BLaER1 (cell line): ENCODE results near the gene PLCB4.

Experiments
- H3K27ac ChIP-seq: shearing (Covaris generic); formaldehyde crosslinking; 2 replicates; pipeline ENCODE4 v1.8.1; 2022
- H3K27me3 ChIP-seq: shearing (Covaris generic); formaldehyde crosslinking; 2 replicates; pipeline ENCODE4 v1.8.1; 2022
- H3K36me3 ChIP-seq: shearing (Covaris generic); formaldehyde crosslinking; 2 replicates; pipeline ENCODE4 v1.8.1; 2022
- H3K4me1 ChIP-seq: shearing (Covaris generic); formaldehyde crosslinking; 2 replicates; pipeline ENCODE4 v1.8.1; 2022
- H3K4me2 ChIP-seq: shearing (Covaris generic); formaldehyde crosslinking; 2 replicates; pipeline ENCODE4 v1.8.1; 2022
- H3K4me3 ChIP-seq: shearing (Covaris generic); formaldehyde crosslinking; 2 replicates; pipeline ENCODE4 v1.8.1; 2022
- H3K9ac ChIP-seq: shearing (Covaris generic); formaldehyde crosslinking; 2 replicates; pipeline ENCODE4 v1.8.1; 2022
- H3K9me3 ChIP-seq: shearing (Covaris generic); formaldehyde crosslinking; 2 replicates; pipeline ENCODE4 v1.8.1; 2022
- H4K20me1 ChIP-seq: shearing (Covaris generic); formaldehyde crosslinking; 2 replicates; pipeline ENCODE4 v1.8.1; 2022
- Cebpa-rat ChIP-seq: shearing (Covaris generic); IDR thresholded peaks from 2 replicates; pipeline ENCODE4 v1.8.1; 2022

PLCB4 gene

GRCh38 chr20:9483131-9483530, 414.2 kb downstream of the PLCB4 start:
- no peak overlapping the region for H3K9ac ChIP-seq
- no peak overlapping the region for H3K27ac ChIP-seq
- H3K4me2 ChIP-seq, result no peak overlapping the region
- H3K4me1 ChIP-seq, result peaks cover 14% of the 10 kb centered on the region
- H4K20me1 ChIP-seq, result no peaks in the 10 kb centered on the region
- H3K9me3 ChIP-seq, result peaks cover 3% of the 10 kb centered on the region; the same call in 1 of the 2 replicates
- no peaks in the 10 kb centered on the region for H3K36me3 ChIP-seq
- TF ChIP-seq Cebpa-rat, result no peak
- H3K4me3 ChIP-seq, result no peak overlapping the region
- no peaks in the 10 kb centered on the region for H3K27me3 ChIP-seq

GRCh38 chr20:9485614-9486340, 416.9 kb downstream of the PLCB4 start:
- Histone ChIP-seq H3K9ac (no peak overlapping the region), H3K4me2 (no peak overlapping the region), H3K27ac (no peak overlapping the region)

GRCh38 chr20:9487231-9487630, 418.3 kb downstream of the PLCB4 start:
- no peak overlapping the region for H3K27ac ChIP-seq
- no peaks in the 10 kb centered on the region for H4K20me1 ChIP-seq
- no peak overlapping the region for H3K4me3 ChIP-seq
- peaks cover 3% of the 10 kb centered on the region; the same call in 1 of the 2 replicates for H3K9me3 ChIP-seq
- H3K4me1 ChIP-seq, result peaks cover 13% of the 10 kb centered on the region
- no peak overlapping the region for H3K4me2 ChIP-seq
- no peak overlapping the region for H3K9ac ChIP-seq
- no peaks in the 10 kb centered on the region for H3K36me3 ChIP-seq
- no peak for TF ChIP-seq Cebpa-rat
- no peaks in the 10 kb centered on the region for H3K27me3 ChIP-seq

More at GRCh38 chr20:9485614-9486340, 416.9 kb downstream of the PLCB4 start:
- no peak for TF ChIP-seq Cebpa-rat
- Histone ChIP-seq H3K36me3 (no peaks in the 10 kb centered on the region), H3K4me3 (no peak overlapping the region), H3K27me3 (no peaks in the 10 kb centered on the region), H3K9me3 (peaks cover 3% of the 10 kb centered on the region; the same call in 1 of the 2 replicates), H3K4me1 (peaks cover 19% of the 10 kb centered on the region), H4K20me1 (no peaks in the 10 kb centered on the region)

GRCh38 chr20:9488063-9488462, 419.2 kb downstream of the PLCB4 start:
- Histone ChIP-seq H3K4me1 (peaks cover 8% of the 10 kb centered on the region), H3K27me3 (no peaks in the 10 kb centered on the region), H3K9ac (no peak overlapping the region), H3K4me2 (peak overlapping the region; percentile 21), H3K36me3 (no peaks in the 10 kb centered on the region), H4K20me1 (no peaks in the 10 kb centered on the region), H3K4me3 (no peak overlapping the region), H3K9me3 (peaks cover 3% of the 10 kb centered on the region; the same call in 1 of the 2 replicates), H3K27ac (no peak overlapping the region)
- TF ChIP-seq Cebpa-rat, result no peak

GRCh38 chr20:9490161-9490560, 421.3 kb downstream of the PLCB4 start:
- H4K20me1 ChIP-seq, result no peaks in the 10 kb centered on the region
- H3K27me3 ChIP-seq, result no peaks in the 10 kb centered on the region
- H3K9ac ChIP-seq, result no peak overlapping the region
- H3K4me1 ChIP-seq, result peaks cover 8% of the 10 kb centered on the region
- H3K36me3 ChIP-seq, result no peaks in the 10 kb centered on the region
- H3K4me3 ChIP-seq, result no peak overlapping the region
- H3K27ac ChIP-seq, result no peak overlapping the region
- H3K4me2 ChIP-seq, result no peak overlapping the region
- TF ChIP-seq Cebpa-rat, result no peak
- H3K9me3 ChIP-seq, result peaks cover 3% of the 10 kb centered on the region; the same call in 1 of the 2 replicates

GRCh38 chr20:9490631-9491030, 421.7 kb downstream of the PLCB4 start:
- TF ChIP-seq Cebpa-rat, result no peak
- no peak overlapping the region for H3K4me3 ChIP-seq
- peaks cover 1% of the 10 kb centered on the region; the same call in 1 of the 2 replicates for H3K9me3 ChIP-seq
- no peak overlapping the region for H3K27ac ChIP-seq
- H3K9ac ChIP-seq, result no peak overlapping the region
- no peaks in the 10 kb centered on the region for H4K20me1 ChIP-seq
- peaks cover 8% of the 10 kb centered on the region for H3K4me1 ChIP-seq
- no peaks in the 10 kb centered on the region for H3K36me3 ChIP-seq
- no peaks in the 10 kb centered on the region for H3K27me3 ChIP-seq
- no peak overlapping the region for H3K4me2 ChIP-seq

GRCh38 chr20:9491324-9491723, 422.4 kb downstream of the PLCB4 start:
- H3K9ac ChIP-seq, result no peak overlapping the region
- no peaks in the 10 kb centered on the region for H3K9me3 ChIP-seq
- peaks cover 8% of the 10 kb centered on the region for H3K4me1 ChIP-seq
- H3K27ac ChIP-seq, result no peak overlapping the region
- H4K20me1 ChIP-seq, result no peaks in the 10 kb centered on the region
- H3K27me3 ChIP-seq, result no peaks in the 10 kb centered on the region
- H3K36me3 ChIP-seq, result no peaks in the 10 kb centered on the region
- H3K4me3 ChIP-seq, result no peak overlapping the region
- no peak overlapping the region for H3K4me2 ChIP-seq
- TF ChIP-seq Cebpa-rat, result no peak

GRCh38 chr20:9492067-9492466, 423.2 kb downstream of the PLCB4 start:
- Histone ChIP-seq H3K27ac (no peak overlapping the region), H4K20me1 (no peaks in the 10 kb centered on the region), H3K9me3 (no peaks in the 10 kb centered on the region), H3K27me3 (no peaks in the 10 kb centered on the region), H3K4me1 (peaks cover 8% of the 10 kb centered on the region), H3K4me2 (no peak overlapping the region), H3K9ac (no peak overlapping the region), H3K4me3 (no peak overlapping the region), H3K36me3 (no peaks in the 10 kb centered on the region)
- no peak for TF ChIP-seq Cebpa-rat

- H3K27me3 ChIP-seq, result no peaks in the 10 kb centered on the region
- no peaks in the 10 kb centered on the region for H3K36me3 ChIP-seq
- H3K27ac ChIP-seq, result no peak overlapping the region
- H3K4me2 ChIP-seq, result no peak overlapping the region
- H3K4me3 ChIP-seq, result no peak overlapping the region
- TF ChIP-seq Cebpa-rat, result no peak
- H3K9me3 ChIP-seq, result no peaks in the 10 kb centered on the region
- no peaks in the 10 kb centered on the region for H4K20me1 ChIP-seq
- H3K4me1 ChIP-seq, result no peaks in the 10 kb centered on the region
- no peak overlapping the region for H3K9ac ChIP-seq
Measured at GRCh38 chr20:9493803-9494202, 424.9 kb downstream of the PLCB4 start.

GRCh38 chr20:9495701-9496100, 426.8 kb downstream of the PLCB4 start:
- Histone ChIP-seq H3K4me3 (no peak overlapping the region), H3K27me3 (no peaks in the 10 kb centered on the region), H3K4me1 (peaks cover 8% of the 10 kb centered on the region; the same call in 1 of the 2 replicates), H3K4me2 (no peak overlapping the region), H3K27ac (no peak overlapping the region), H3K9me3 (no peaks in the 10 kb centered on the region), H3K9ac (no peak overlapping the region), H3K36me3 (no peaks in the 10 kb centered on the region), H4K20me1 (no peaks in the 10 kb centered on the region)
- no peak for TF ChIP-seq Cebpa-rat
